Liver (tissue), 9 donors: ENCODE measurements around the gene AGTPBP1. TPM values are rescaled to one million over a fixed set of nuclear protein-coding genes. Genes with fewer than 3 reads are reported as not detected.

ENCODE experiments used
- DNase-seq: peaks from one replicate; pipeline ENCODE4 v3.0.0-alpha.2; 2017; ENCODE audit warnings: low spot score
- H3K27ac ChIP-seq, 2 donors: one replicate each; pipeline ENCODE4 v1.7.0; 2013; ENCODE audit warnings: inconsistent platforms in 2 of 2, low read length in 2 of 2, control low read depth in 1 of 2, low read depth in 1 of 2, mild to moderate bottlenecking in 1 of 2
- H3K27me3 ChIP-seq, 4 donors: one replicate each; pipeline versions ENCODE4 v1.6.1 to v1.7.0; 2013; ENCODE audit warnings: low read length in 3 of 4, inconsistent platforms in 1 of 4, mild to moderate bottlenecking in 1 of 4, moderate library complexity in 1 of 4; ENCODE audit not compliant: control insufficient read depth in 4 of 4, insufficient read depth in 4 of 4
- H3K36me3 ChIP-seq, 4 donors: one replicate each; pipeline versions ENCODE4 v1.6.1 to v1.7.0; 2013; ENCODE audit warnings: low read length in 3 of 4, mild to moderate bottlenecking in 3 of 4, low read depth in 1 of 4, moderate library complexity in 1 of 4; ENCODE audit not compliant: control insufficient read depth in 4 of 4, insufficient read depth in 3 of 4
- H3K4me1 ChIP-seq, 4 donors: one replicate each; pipeline versions ENCODE4 v1.6.1 to v1.7.0; 2013; ENCODE audit warnings: low read length in 3 of 4, mild to moderate bottlenecking in 3 of 4, moderate library complexity in 1 of 4; ENCODE audit not compliant: control insufficient read depth in 4 of 4, insufficient read depth in 4 of 4
- H3K4me3 ChIP-seq, 3 donors: one replicate each; pipeline versions ENCODE4 v1.6.1 to v1.7.0; 2013; ENCODE audit warnings: low read length in 3 of 3, control low read depth in 1 of 3, low read depth in 1 of 3, mild to moderate bottlenecking in 1 of 3
- H3K9ac ChIP-seq, 2 donors: one replicate each; pipeline ENCODE4 v1.7.0; 2013; ENCODE audit warnings: low read length in 2 of 2, mild to moderate bottlenecking in 2 of 2, moderate library complexity in 2 of 2, control low read depth in 1 of 2, low read depth in 1 of 2
- H3K9me3 ChIP-seq, 4 donors: one replicate each; pipeline versions ENCODE4 v1.6.1 to v1.7.0; 2013; ENCODE audit warnings: low read length in 3 of 4; ENCODE audit not compliant: control insufficient read depth in 4 of 4
- EGR1 ChIP-seq, 2 donors: IDR thresholded peaks; 2 replicates each; pipeline ENCODE4 v1.6.1; 2016 to 2018; ENCODE audit warnings: antibody characterized with exemption in 2 of 2, low read depth in 2 of 2
- FOXA1 ChIP-seq: IDR thresholded peaks from 2 replicates; pipeline ENCODE4 v1.6.1; 2016; ENCODE audit warnings: antibody characterized with exemption
- FOXA2 ChIP-seq: IDR thresholded peaks from 2 replicates; pipeline ENCODE4 v1.6.1; 2016; ENCODE audit warnings: antibody characterized with exemption
- HNF4A ChIP-seq, 2 donors: conservative IDR thresholded peaks; 2 replicates each; pipeline ENCODE4 v1.6.1; 2016; ENCODE audit warnings: antibody characterized with exemption in 2 of 2, mild to moderate bottlenecking in 2 of 2
- HNF4G ChIP-seq: IDR thresholded peaks from 2 replicates; pipeline ENCODE4 v1.6.1; 2016; ENCODE audit warnings: antibody characterized with exemption
- RAD21 ChIP-seq, 2 donors: IDR thresholded peaks; 2 replicates each; pipeline ENCODE4 v1.6.1; 2016; ENCODE audit warnings: antibody characterized with exemption in 2 of 2, mild to moderate bottlenecking in 2 of 2
- REST ChIP-seq: IDR thresholded peaks from 2 replicates; pipeline ENCODE4 v1.6.1; 2016; ENCODE audit warnings: antibody characterized with exemption, mild to moderate bottlenecking
- YY1 ChIP-seq: IDR thresholded peaks from 2 replicates; pipeline ENCODE4 v1.6.1; 2016; ENCODE audit warnings: antibody characterized with exemption, mild to moderate bottlenecking
- WGBS: extraction: QIAGEN DNeasy Blood & Tissue Kit; methylation state at CpG from one replicate; pipeline ENCODE4 v1.1.7; 2013; 5-methylcytosine and 5-hydroxymethylcytosine counted together
- polyA plus RNA-seq, 2 donors: library from polyadenylated mRNA; stranded (reverse) in 1 of 2; unstranded in 1 of 2; fragments of 200-250 nt in 1 of 2; fragments of >200 nt in 1 of 2; fragmentation: Nextera tagmentation in 1 of 2; extraction: Ambion mirVana in 1 of 2; gene quantifications; one replicate each; pipeline versions ENCODE4 v1.2.1 to v1.2.3, GENCODE V29; 2013 to 2015
- total RNA-seq, 2 donors: library from RNA; depleted of rRNA; stranded (reverse); fragments of >200 nt; gene quantifications; one replicate each; pipeline ENCODE4 v1.2.3, GENCODE V29; 2014
- TF ChIP-seq, protein P1 (sequence below): IDR thresholded peaks from 2 replicates; pipeline ENCODE4 v1.6.1; 2016; ENCODE audit warnings: antibody characterized with exemption
- donor health status: healthy.
- donor health status: healthy.
- donor health status: healthy.
- donor health status: healthy.
- donor health status: healthy.

The AGTPBP1 gene
- total and polyA plus RNA-seq, 4 donors, result 2.1 to 14.4 (median 5.7) TPM

- no peak for DNase-seq
- peak overlapping the region in 1 of 2 donors; percentile 18 for H3K27ac ChIP-seq
- 81% methylated on average over 4 of the region's 4 CpGs for WGBS
- no peak overlapping the region for H3K4me3 ChIP-seq
- no peaks in the 10 kb centered on the region for H3K9me3 ChIP-seq
- H3K36me3 ChIP-seq, result no peaks in the 10 kb centered on the region
- H3K27me3 ChIP-seq, result peaks cover 0 to 2% (median 0%) of the 10 kb centered on the region in 4 donors
- no peak for TF ChIP-seq REST
- no peak for TF ChIP-seq HNF4G
- H3K4me1 ChIP-seq, result peaks cover 0 to 5% (median 0%) of the 10 kb centered on the region in 4 donors
- H3K9ac ChIP-seq, result no peak overlapping the region
Observed at GRCh38 chr9:85528607-85529006, 213.1 kb downstream of the AGTPBP1 start.

GRCh38 chr9:85528142-85528541 lies 213.6 kb downstream of the AGTPBP1 start:
- Histone ChIP-seq H3K27ac (peak overlapping the region in 1 of 2 donors; percentile 2), H3K9me3 (no peaks in the 10 kb centered on the region), H3K27me3 (peaks cover 0 to 2% (median 0%) of the 10 kb centered on the region in 4 donors), H3K9ac (no peak overlapping the region), H3K4me1 (peaks cover 0 to 5% (median 0%) of the 10 kb centered on the region in 4 donors), H3K4me3 (no peak overlapping the region), H3K36me3 (no peaks in the 10 kb centered on the region)
- WGBS, result 80% methylated on average over 5 of the region's 5 CpGs
- DNase-seq, result no peak
- TF ChIP-seq FOXA2 (no peak), EGR1 (IDR thresholded peaks at IDR 0.05; ENCODE audit: low read depth in 2 of 2) (no peak), HNF4A (conservative IDR thresholded peaks at IDR 0.05) (no peak), HNF4G (no peak), FOXA1 (no peak)

DNA sequence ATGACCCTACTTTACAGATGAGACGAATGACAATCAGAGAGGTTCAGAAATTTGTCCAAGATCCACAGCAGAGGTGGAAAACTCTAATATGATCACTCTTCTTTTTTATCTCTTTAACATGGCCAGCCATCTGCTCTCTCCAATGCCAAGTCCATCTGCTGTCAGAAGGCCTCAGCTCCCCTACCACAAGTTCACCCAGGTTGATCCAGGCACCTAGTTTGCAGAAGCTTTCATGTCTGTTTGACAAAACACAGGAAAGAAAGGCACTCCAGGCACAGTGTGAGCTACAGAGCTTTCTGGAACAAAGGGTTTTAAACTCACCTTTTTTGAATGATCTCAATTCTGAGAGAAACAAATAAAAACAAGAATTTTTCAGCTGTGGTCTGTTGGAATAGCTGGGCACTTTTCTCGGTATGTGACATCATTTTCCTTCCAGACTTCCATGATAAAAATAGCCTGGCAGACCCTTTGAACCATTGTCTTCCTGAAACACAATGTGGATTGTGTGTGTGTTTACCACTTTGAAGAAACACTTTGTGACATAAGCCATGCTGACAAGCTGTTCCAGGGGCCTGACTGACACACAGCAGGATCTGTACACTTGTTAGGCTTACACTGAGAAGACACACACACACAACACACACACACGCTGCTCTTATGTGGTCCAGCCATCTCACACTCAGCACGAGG lies 214.3 kb downstream of the AGTPBP1 start:
- no peak overlapping the region for H3K9ac ChIP-seq
- H3K4me1 ChIP-seq, result peaks cover 0 to 5% (median under 1%) of the 10 kb centered on the region in 4 donors
- no peaks in the 10 kb centered on the region for H3K36me3 ChIP-seq
- DNase-seq, result no peak
- peaks cover 0 to 2% (median under 1%) of the 10 kb centered on the region in 4 donors for H3K27me3 ChIP-seq
- TF ChIP-seq RAD21 (IDR thresholded peaks at IDR 0.05) (no peak), YY1 (no peak)
- TF ChIP-seq, protein P1, sequence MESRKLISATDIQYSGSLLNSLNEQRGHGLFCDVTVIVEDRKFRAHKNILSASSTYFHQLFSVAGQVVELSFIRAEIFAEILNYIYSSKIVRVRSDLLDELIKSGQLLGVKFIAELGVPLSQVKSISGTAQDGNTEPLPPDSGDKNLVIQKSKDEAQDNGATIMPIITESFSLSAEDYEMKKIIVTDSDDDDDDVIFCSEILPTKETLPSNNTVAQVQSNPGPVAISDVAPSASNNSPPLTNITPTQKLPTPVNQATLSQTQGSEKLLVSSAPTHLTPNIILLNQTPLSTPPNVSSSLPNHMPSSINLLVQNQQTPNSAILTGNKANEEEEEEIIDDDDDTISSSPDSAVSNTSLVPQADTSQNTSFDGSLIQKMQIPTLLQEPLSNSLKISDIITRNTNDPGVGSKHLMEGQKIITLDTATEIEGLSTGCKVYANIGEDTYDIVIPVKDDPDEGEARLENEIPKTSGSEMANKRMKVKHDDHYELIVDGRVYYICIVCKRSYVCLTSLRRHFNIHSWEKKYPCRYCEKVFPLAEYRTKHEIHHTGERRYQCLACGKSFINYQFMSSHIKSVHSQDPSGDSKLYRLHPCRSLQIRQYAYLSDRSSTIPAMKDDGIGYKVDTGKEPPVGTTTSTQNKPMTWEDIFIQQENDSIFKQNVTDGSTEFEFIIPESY, result no peak
- no peak overlapping the region for H3K4me3 ChIP-seq
- H3K27ac ChIP-seq, result peak overlapping the region in 1 of 2 donors; percentile 2
- no peaks in the 10 kb centered on the region for H3K9me3 ChIP-seq
- 46% methylated on average over 4 of the region's 4 CpGs for WGBS
